T47D (cell line): ENCODE measurements around the gene STOM.

Experiments
- DNase-seq, 2 experiments: peaks; one replicate each; pipeline versions ENCODE4 v3.0.0 to v3.0.0-alpha.2; 2011 to 2012; ENCODE audit warnings: low read depth in 1 of 2, low spot score in 1 of 2
- JUND ChIP-seq: IDR thresholded peaks from 2 replicates; pipeline ENCODE4 v1.6.1; 2012; ENCODE audit warnings: low read depth
- in situ Hi-C: cut with HindIII; loops from 2 replicates; pipeline ENCODE4 v1.10.0; 2016; ENCODE audit warnings: low sequenced_read_pairs, low pct_unique_long_range_greater_than_20kb

Gene STOM

GRCh38 chr9:121319383-121319780 lies 50.7 kb downstream of the STOM start:
- in situ Hi-C loops = no loop called here
- TF ChIP-seq JUND = no peak

GRCh38 chr9:121318631-121319382 lies 51.2 kb downstream of the STOM start:
- no peak for TF ChIP-seq JUND
- DNase-seq = no peak
- in situ Hi-C loops = no loop called here

More at GRCh38 chr9:121319383-121319780, 50.7 kb downstream of the STOM start:
- no peak for DNase-seq

GRCh38 chr9:121317737-121318630 lies 52.1 kb downstream of the STOM start:
- in situ Hi-C loops = no loop called here
- DNase-seq = no peak
- no peak for TF ChIP-seq JUND

- in situ Hi-C loops = no loop called here
- no peak for TF ChIP-seq JUND
- DNase-seq = no peak
These were observed 53.1 kb downstream of the STOM start for GRCh38 chr9:121316852-121317373.

- TF ChIP-seq JUND = no peak
- in situ Hi-C loops = no loop called here
- no peak for DNase-seq
These were observed 53.7 kb downstream of the STOM start for GRCh38 chr9:121316378-121316777.

GRCh38 chr9:121313458-121314152 lies 56.4 kb downstream of the STOM start:
- no peak for DNase-seq

GRCh38 chr9:121312169-121312568 lies 57.9 kb downstream of the STOM start:
- DNase-seq = no peak
- no peak for TF ChIP-seq JUND
- in situ Hi-C loops = no loop called here

More at GRCh38 chr9:121313458-121314152, 56.4 kb downstream of the STOM start:
- TF ChIP-seq JUND = no peak
- in situ Hi-C loops = no loop called here

- in situ Hi-C loops = no loop called here
- DNase-seq = no peak
- TF ChIP-seq JUND = no peak
These were observed 59.5 kb downstream of the STOM start for GRCh38 chr9:121310571-121310970.

GRCh38 chr9:121309833-121310425 lies 60.1 kb downstream of the STOM start:
- in situ Hi-C loops = no loop called here
- TF ChIP-seq JUND = no peak
- no peak for DNase-seq

- DNase-seq = no peak
- TF ChIP-seq JUND = no peak
- in situ Hi-C loops = no loop called here
These were observed 60.9 kb downstream of the STOM start for GRCh38 chr9:121309171-121309570.

- no peak for TF ChIP-seq JUND
- in situ Hi-C loops = no loop called here
- no peak for DNase-seq
These were observed 61.3 kb downstream of the STOM start for GRCh38 chr9:121308765-121309164.

- DNase-seq = no peak
- no peak for TF ChIP-seq JUND
- in situ Hi-C loops = no loop called here
These were observed 62.1 kb downstream of the STOM start for GRCh38 chr9:121307976-121308375.
